ENCODE results near the gene USP36.

Gene USP36

GRCh38 chr17:78763561-78763960 is 77.1 kb downstream of the USP36 start:
- TF ChIP-seq, protein P1, sequence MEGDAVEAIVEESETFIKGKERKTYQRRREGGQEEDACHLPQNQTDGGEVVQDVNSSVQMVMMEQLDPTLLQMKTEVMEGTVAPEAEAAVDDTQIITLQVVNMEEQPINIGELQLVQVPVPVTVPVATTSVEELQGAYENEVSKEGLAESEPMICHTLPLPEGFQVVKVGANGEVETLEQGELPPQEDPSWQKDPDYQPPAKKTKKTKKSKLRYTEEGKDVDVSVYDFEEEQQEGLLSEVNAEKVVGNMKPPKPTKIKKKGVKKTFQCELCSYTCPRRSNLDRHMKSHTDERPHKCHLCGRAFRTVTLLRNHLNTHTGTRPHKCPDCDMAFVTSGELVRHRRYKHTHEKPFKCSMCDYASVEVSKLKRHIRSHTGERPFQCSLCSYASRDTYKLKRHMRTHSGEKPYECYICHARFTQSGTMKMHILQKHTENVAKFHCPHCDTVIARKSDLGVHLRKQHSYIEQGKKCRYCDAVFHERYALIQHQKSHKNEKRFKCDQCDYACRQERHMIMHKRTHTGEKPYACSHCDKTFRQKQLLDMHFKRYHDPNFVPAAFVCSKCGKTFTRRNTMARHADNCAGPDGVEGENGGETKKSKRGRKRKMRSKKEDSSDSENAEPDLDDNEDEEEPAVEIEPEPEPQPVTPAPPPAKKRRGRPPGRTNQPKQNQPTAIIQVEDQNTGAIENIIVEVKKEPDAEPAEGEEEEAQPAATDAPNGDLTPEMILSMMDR (conservative IDR thresholded peaks at IDR 0.05; ENCODE audit: low read length): no peak
- TF ChIP-seq EZH2phosphoT487 (IDR thresholded peaks at IDR 0.05; ENCODE audit: borderline replicate concordance): no peak
- Histone ChIP-seq H3K36me3 (ENCODE audit: insufficient read depth, low read length) (no peaks in the 10 kb centered on the region), H3K4me3 (ENCODE audit: low read length, poor library complexity, severe bottlenecking) (no peak overlapping the region), H3K4me2 (ENCODE audit: low read depth, low read length, poor library complexity, severe bottlenecking) (no peak overlapping the region), H3K9me3 (ENCODE audit: insufficient read depth, low read depth, low read length) (no peaks in the 10 kb centered on the region), H3K27me3 (ENCODE audit: insufficient read depth, low read length, poor library complexity, severe bottlenecking) (no peaks in the 10 kb centered on the region), H3K9me2 (replicated peaks; ENCODE audit: low read depth, low read length) (no peaks in the 10 kb centered on the region), H3K4me1 (ENCODE audit: insufficient read depth, low read length, poor library complexity, severe bottlenecking) (peaks cover 55% of the 10 kb centered on the region), H3F3A (ENCODE audit: low read depth) (peaks cover 5% of the 10 kb centered on the region; the same call in 1 of the 2 replicates), H3K9ac (ENCODE audit: low read depth, low read length, poor library complexity, severe bottlenecking) (no peak overlapping the region), H4K20me1 (ENCODE audit: insufficient read depth, low read length, poor library complexity, severe bottlenecking) (peaks cover 25% of the 10 kb centered on the region), H2AFZ (ENCODE audit: low read length) (no peak overlapping the region), H3K79me2 (ENCODE audit: insufficient read depth, low read length) (peaks cover 91% of the 10 kb centered on the region)

DNA sequence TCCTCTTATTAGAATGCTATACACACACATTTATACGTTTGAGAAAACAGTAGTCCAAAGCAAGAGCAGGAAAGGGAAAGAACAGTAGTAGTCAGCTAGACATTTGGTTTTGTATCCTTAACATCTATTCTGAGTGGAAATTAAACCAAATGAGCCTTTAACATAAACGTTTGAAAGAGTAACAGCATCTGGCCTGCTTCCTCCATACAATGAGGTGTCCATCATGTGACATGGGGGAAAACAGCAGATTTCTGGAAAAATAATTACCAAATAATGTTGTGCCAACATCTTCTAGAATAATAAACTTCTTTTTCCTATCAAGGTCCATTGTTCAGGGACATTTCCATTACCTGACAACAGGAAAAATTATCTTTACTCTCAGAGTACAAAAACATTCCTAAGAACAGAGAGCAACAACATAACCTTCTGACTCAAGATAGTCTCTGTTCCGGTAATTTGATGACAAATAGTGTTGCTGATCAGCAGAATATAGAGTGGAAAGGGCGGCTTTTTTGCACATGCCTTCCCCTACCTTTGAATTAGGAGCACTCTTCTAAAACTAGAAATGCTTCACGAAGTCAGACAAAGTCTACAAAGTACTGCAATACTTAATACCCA is 78.7 kb downstream of the USP36 start:
- H2AFZ ChIP-seq (ENCODE audit: low read length): no peak overlapping the region
- no peak overlapping the region for H3K9ac ChIP-seq (ENCODE audit: low read depth, low read length, poor library complexity, severe bottlenecking)
- TF ChIP-seq, protein P1 (conservative IDR thresholded peaks at IDR 0.05; ENCODE audit: low read length): no peak
- TF ChIP-seq EZH2phosphoT487 (IDR thresholded peaks at IDR 0.05; ENCODE audit: borderline replicate concordance): no peak
- H4K20me1 ChIP-seq (ENCODE audit: insufficient read depth, low read length, poor library complexity, severe bottlenecking): peaks cover 25% of the 10 kb centered on the region
- no peaks in the 10 kb centered on the region for H3K9me3 ChIP-seq (ENCODE audit: insufficient read depth, low read depth, low read length)
- H3K79me2 ChIP-seq (ENCODE audit: insufficient read depth, low read length): peaks cover 91% of the 10 kb centered on the region
- H3K4me3 ChIP-seq (ENCODE audit: low read length, poor library complexity, severe bottlenecking): no peak overlapping the region
- H3K27me3 ChIP-seq (ENCODE audit: insufficient read depth, low read length, poor library complexity, severe bottlenecking): no peaks in the 10 kb centered on the region
- no peaks in the 10 kb centered on the region for H3K9me2 ChIP-seq (replicated peaks; ENCODE audit: low read depth, low read length)
- no peak overlapping the region for H3K4me2 ChIP-seq (ENCODE audit: low read depth, low read length, poor library complexity, severe bottlenecking)
- peaks cover 5% of the 10 kb centered on the region; the same call in 1 of the 2 replicates for H3F3A ChIP-seq (ENCODE audit: low read depth)
- peaks cover 47% of the 10 kb centered on the region for H3K4me1 ChIP-seq (ENCODE audit: insufficient read depth, low read length, poor library complexity, severe bottlenecking)
- H3K36me3 ChIP-seq (ENCODE audit: insufficient read depth, low read length): no peaks in the 10 kb centered on the region

GRCh38 chr17:78759969-78760352 is 80.7 kb downstream of the USP36 start:
- H3K9me2 ChIP-seq (replicated peaks; ENCODE audit: low read depth, low read length): no peaks in the 10 kb centered on the region
- peaks cover 40% of the 10 kb centered on the region for H3K4me1 ChIP-seq (ENCODE audit: insufficient read depth, low read length, poor library complexity, severe bottlenecking)
- no peak overlapping the region for H2AFZ ChIP-seq (ENCODE audit: low read length)
- peaks cover 12% of the 10 kb centered on the region for H4K20me1 ChIP-seq (ENCODE audit: insufficient read depth, low read length, poor library complexity, severe bottlenecking)
- H3K36me3 ChIP-seq (ENCODE audit: insufficient read depth, low read length): no peaks in the 10 kb centered on the region
- H3K9me3 ChIP-seq (ENCODE audit: insufficient read depth, low read depth, low read length): no peaks in the 10 kb centered on the region
- H3K79me2 ChIP-seq (ENCODE audit: insufficient read depth, low read length): peaks cover 91% of the 10 kb centered on the region
- H3K9ac ChIP-seq (ENCODE audit: low read depth, low read length, poor library complexity, severe bottlenecking): peak overlapping the region; percentile 18
- peaks cover 5% of the 10 kb centered on the region; the same call in 1 of the 2 replicates for H3F3A ChIP-seq (ENCODE audit: low read depth)
- peak overlapping the region; percentile 66 for H3K4me3 ChIP-seq (ENCODE audit: low read length, poor library complexity, severe bottlenecking)
- H3K27me3 ChIP-seq (ENCODE audit: insufficient read depth, low read length, poor library complexity, severe bottlenecking): no peaks in the 10 kb centered on the region
- no peak for TF ChIP-seq EZH2phosphoT487 (IDR thresholded peaks at IDR 0.05; ENCODE audit: borderline replicate concordance)
- TF ChIP-seq, protein P1 (conservative IDR thresholded peaks at IDR 0.05; ENCODE audit: low read length): no peak
- peak overlapping the region; percentile 85 for H3K4me2 ChIP-seq (ENCODE audit: low read depth, low read length, poor library complexity, severe bottlenecking)

All from Loucy (cell line).